Peyer's patch (tissue), 4 donors: ENCODE results near the gene ZC3H10. TPM values are rescaled to one million over a fixed set of nuclear protein-coding genes. Genes with fewer than 3 reads are reported as not detected.

Source experiments
- DNase-seq, 3 donors: peaks; one replicate each; pipeline ENCODE4 v3.0.0-alpha.2; 2017 to 2019
- H3K27ac ChIP-seq, 4 donors: fragments of 200-600 bp; sonication (generic); one replicate each; pipeline ENCODE4 v1.5.1; 2016 to 2019
- H3K27me3 ChIP-seq, 2 donors: fragments of 200-600 bp; sonication (generic); one replicate each; pipeline ENCODE4 v1.5.1; 2019
- H3K36me3 ChIP-seq, 3 donors: fragments of 200-600 bp; sonication (generic); one replicate each; pipeline ENCODE4 v1.5.1; 2016 to 2019
- H3K4me1 ChIP-seq, 4 donors: fragments of 200-600 bp; sonication (generic); one replicate each; pipeline ENCODE4 v1.5.1; 2016 to 2019
- H3K4me3 ChIP-seq, 4 donors: fragments of 200-600 bp; sonication (generic); 1 replicate in 3 of 4; 2 replicates in 1 of 4; pipeline ENCODE4 v1.5.1; 2016 to 2019; ENCODE audit warnings: mild to moderate bottlenecking in 1 of 4
- H3K9me3 ChIP-seq, 4 donors: fragments of 200-600 bp; sonication (generic); one replicate each; pipeline ENCODE4 v1.5.1; 2016 to 2019; ENCODE audit warnings: mild to moderate bottlenecking in 1 of 4
- CTCF ChIP-seq, 6 experiments: fragments of 450-650 bp in 4 of 6; fragments of 200-600 bp in 2 of 6; sonication (generic) in 1 of 6; IDR thresholded peaks; one replicate each; pipeline ENCODE4 v1.5.1; 2017 to 2019; ENCODE audit warnings: antibody characterized with exemption in 6 of 6, mild to moderate bottlenecking in 3 of 6, moderate library complexity in 1 of 6
- POLR2A ChIP-seq, 2 donors: fragments of 450-650 bp; IDR thresholded peaks; one replicate each; pipeline ENCODE4 v1.5.1; 2017; ENCODE audit warnings: antibody characterized with exemption in 2 of 2, mild to moderate bottlenecking in 2 of 2, moderate library complexity in 2 of 2
- total RNA-seq, 4 donors: library from RNA; depleted of rRNA; stranded (reverse); fragments of >200 nt; gene quantifications; one replicate each; pipeline ENCODE4 v1.1.0, GENCODE V29; 2016

Gene ZC3H10
- total RNA-seq, 4 donors from 2014 or later, result 2.0 to 5.5 (median 3.8) TPM

GRCh38 chr12:56160193-56160763, 42.2 kb downstream of the ZC3H10 start:
- Histone ChIP-seq H3K36me3 (peaks cover 0 to 59% (median 0%) of the 10 kb centered on the region in 3 donors), H3K27me3 (no peaks in the 10 kb centered on the region), H3K4me3 (peak overlapping the region; percentile 15 to 96 (median 80)), H3K4me1 (peaks cover 4 to 41% (median 19%) of the 10 kb centered on the region in 4 donors), H3K9me3 (no peaks in the 10 kb centered on the region), H3K27ac (peak overlapping the region; percentile 91 to 100 (median 97))
- DNase-seq, result peak; percentile 59 to 81 (median 60)
- TF ChIP-seq POLR2A (IDR thresholded peaks at IDR 0.05) (no peak), CTCF (IDR thresholded peaks at IDR 0.05) (peak in 1 of 6 experiments; percentile 3)

- H3K4me3 ChIP-seq, result peak overlapping the region; percentile 15 to 96 (median 80)
- H3K27me3 ChIP-seq, result no peaks in the 10 kb centered on the region
- H3K36me3 ChIP-seq, result peaks cover 0 to 67% (median 0%) of the 10 kb centered on the region in 3 donors
- H3K27ac ChIP-seq, result peak overlapping the region; percentile 91 to 100 (median 97)
- H3K9me3 ChIP-seq, result no peaks in the 10 kb centered on the region
- peaks cover 4 to 41% (median 19%) of the 10 kb centered on the region in 4 donors for H3K4me1 ChIP-seq
- TF ChIP-seq CTCF (IDR thresholded peaks at IDR 0.05) (no peak), POLR2A (IDR thresholded peaks at IDR 0.05) (no peak)
- no peak for DNase-seq
These were observed 43.0 kb downstream of the ZC3H10 start for GRCh38 chr12:56160894-56161689.

- Histone ChIP-seq H3K9me3 (no peaks in the 10 kb centered on the region), H3K36me3 (peaks cover 0 to 74% (median 0%) of the 10 kb centered on the region in 3 donors), H3K4me1 (peaks cover 4 to 36% (median 19%) of the 10 kb centered on the region in 4 donors), H3K27me3 (no peaks in the 10 kb centered on the region), H3K4me3 (peak overlapping the region in 1 of 4 donors; percentile 69), H3K27ac (peak overlapping the region in 2 of 4 donors; percentile 91 to 100)
- no peak for TF ChIP-seq CTCF (IDR thresholded peaks at IDR 0.05)
- TF ChIP-seq POLR2A (IDR thresholded peaks at IDR 0.05), result no peak
- no peak for DNase-seq
These were observed 43.8 kb downstream of the ZC3H10 start for GRCh38 chr12:56161690-56162351.

GRCh38 chr12:56162468-56163290, 44.6 kb downstream of the ZC3H10 start:
- TF ChIP-seq CTCF (IDR thresholded peaks at IDR 0.05), result no peak
- TF ChIP-seq POLR2A (IDR thresholded peaks at IDR 0.05), result no peak
- no peak for DNase-seq
- H3K4me1 ChIP-seq, result peaks cover 4 to 33% (median 19%) of the 10 kb centered on the region in 4 donors
- H3K9me3 ChIP-seq, result no peaks in the 10 kb centered on the region
- peaks cover 0 to 83% (median 0%) of the 10 kb centered on the region in 3 donors for H3K36me3 ChIP-seq
- no peaks in the 10 kb centered on the region for H3K27me3 ChIP-seq
- H3K4me3 ChIP-seq, result no peak overlapping the region
- peak overlapping the region in 1 of 4 donors; percentile 18 for H3K27ac ChIP-seq
